Panc1 (cell line): ENCODE measurements around the gene SORL1.

Source experiments
- CTCF ChIP-seq: fragments of 450-650 bp; IDR thresholded peaks from 2 replicates; pipeline ENCODE4 v1.5.1; 2017; ENCODE audit warnings: mild to moderate bottlenecking
- TCF7L2 ChIP-seq: IDR thresholded peaks from 2 replicates; pipeline ENCODE4 v1.6.1; 2011; ENCODE audit warnings: mild to moderate bottlenecking, low read depth, low read length, inconsistent platforms

GRCh38 chr11:121552154-121552553, 100.0 kb downstream of the SORL1 start:
- TF ChIP-seq CTCF (no peak), TCF7L2 (no peak)
